Breast epithelium (tissue), 3 donors: Measurements from ENCODE around the gene CTSG.

Experiments
- POLR2A ChIP-seq: fragments of 450-650 bp; IDR thresholded peaks from one replicate; pipeline ENCODE4 v1.6.1; 2016; ENCODE audit warnings: antibody characterized with exemption, mild to moderate bottlenecking, moderate library complexity
- POLR2AphosphoS5 ChIP-seq, 3 donors: sonication (generic); formaldehyde crosslinking; IDR thresholded peaks; one replicate each; pipeline ENCODE4 v1.6.1; 2017; ENCODE audit warnings: antibody characterized with exemption in 3 of 3
- TF ChIP-seq, protein P1 (sequence below), 3 donors: fragments of 450-650 bp; IDR thresholded peaks; one replicate each; pipeline ENCODE4 v1.5.1; 2016 to 2017; ENCODE audit warnings: antibody characterized with exemption in 3 of 3, mild to moderate bottlenecking in 3 of 3, moderate library complexity in 3 of 3

DNA sequence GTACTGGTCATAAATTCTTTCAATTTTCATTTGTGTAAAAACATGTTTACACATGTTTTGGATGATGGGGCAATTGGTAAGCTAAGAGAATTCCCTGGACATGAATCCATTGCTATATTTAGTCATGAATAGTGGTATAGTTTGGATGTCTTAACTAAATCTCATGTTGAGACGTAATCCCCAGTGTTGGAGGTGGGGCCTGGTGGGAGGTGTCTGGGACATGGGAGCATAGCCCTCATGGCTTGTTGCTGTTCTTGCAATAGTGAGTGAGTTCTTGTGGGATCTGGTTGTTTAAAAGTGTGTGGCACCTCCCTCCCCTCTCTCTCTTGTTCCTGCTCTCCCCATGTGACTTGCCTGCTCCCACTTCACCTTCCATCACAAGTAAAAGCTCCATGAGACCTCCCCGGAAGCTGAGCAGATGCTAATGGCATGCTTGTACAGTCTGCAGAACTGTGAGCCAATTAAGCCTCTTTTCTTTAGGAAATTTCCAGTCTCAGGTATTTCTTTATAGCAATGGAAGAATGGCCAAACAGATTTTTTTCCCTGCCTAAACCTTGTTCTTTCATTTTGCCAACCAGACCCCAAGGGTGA is 33.6 kb downstream of the CTSG start:
- TF ChIP-seq, protein P1, sequence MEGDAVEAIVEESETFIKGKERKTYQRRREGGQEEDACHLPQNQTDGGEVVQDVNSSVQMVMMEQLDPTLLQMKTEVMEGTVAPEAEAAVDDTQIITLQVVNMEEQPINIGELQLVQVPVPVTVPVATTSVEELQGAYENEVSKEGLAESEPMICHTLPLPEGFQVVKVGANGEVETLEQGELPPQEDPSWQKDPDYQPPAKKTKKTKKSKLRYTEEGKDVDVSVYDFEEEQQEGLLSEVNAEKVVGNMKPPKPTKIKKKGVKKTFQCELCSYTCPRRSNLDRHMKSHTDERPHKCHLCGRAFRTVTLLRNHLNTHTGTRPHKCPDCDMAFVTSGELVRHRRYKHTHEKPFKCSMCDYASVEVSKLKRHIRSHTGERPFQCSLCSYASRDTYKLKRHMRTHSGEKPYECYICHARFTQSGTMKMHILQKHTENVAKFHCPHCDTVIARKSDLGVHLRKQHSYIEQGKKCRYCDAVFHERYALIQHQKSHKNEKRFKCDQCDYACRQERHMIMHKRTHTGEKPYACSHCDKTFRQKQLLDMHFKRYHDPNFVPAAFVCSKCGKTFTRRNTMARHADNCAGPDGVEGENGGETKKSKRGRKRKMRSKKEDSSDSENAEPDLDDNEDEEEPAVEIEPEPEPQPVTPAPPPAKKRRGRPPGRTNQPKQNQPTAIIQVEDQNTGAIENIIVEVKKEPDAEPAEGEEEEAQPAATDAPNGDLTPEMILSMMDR (IDR thresholded peaks at IDR 0.05): no peak
- TF ChIP-seq POLR2A (no peak), POLR2AphosphoS5 (IDR thresholded peaks at IDR 0.05) (no peak)
